ENCODE data around the gene CTRL. TPM values are rescaled to one million over a fixed set of nuclear protein-coding genes. Genes with fewer than 3 reads are reported as not detected.

The CTRL gene
- total RNA-seq: under 1 TPM in 1 of 2 donors, not detected in 1; 0.59 TPM

- H3K4me3 ChIP-seq: no peak within 1 kb of the TSS
- H3K27me3 ChIP-seq: no peaks in the 10 kb centered on the region
- H3K36me3 ChIP-seq: peaks cover 10% of the 10 kb centered on the region
- no peaks in the 10 kb centered on the region for H3K9me3 ChIP-seq
- H3K4me1 ChIP-seq: peaks cover 0 to 25% of the 10 kb centered on the region in 2 donors
- no peak for DNase-seq (ENCODE audit: low spot score)
- H3K27ac ChIP-seq: no peak within 1 kb of the TSS
- TF ChIP-seq CTCF (IDR thresholded peaks at IDR 0.05): no peak
Measured at GRCh38 chr16:67931712-67932461, at the start of gene CTRL. Gene CTRL, minus strand, starts transcription at chr16:67931862. Its CDS starts 10 bp downstream, at chr16:67931852.

- peaks cover 0 to 15% of the 10 kb centered on the region in 2 donors for H3K4me1 ChIP-seq
- H3K27me3 ChIP-seq: no peaks in the 10 kb centered on the region
- no peak for DNase-seq (ENCODE audit: low spot score)
- TF ChIP-seq CTCF (IDR thresholded peaks at IDR 0.05): no peak
- H3K36me3 ChIP-seq: no peaks in the 10 kb centered on the region
- H3K4me3 ChIP-seq: no peak within 1 kb of the TSS
- H3K9me3 ChIP-seq: no peaks in the 10 kb centered on the region
- H3K27ac ChIP-seq: no peak within 1 kb of the TSS
Measured at GRCh38 chr16:67979955-67980678, 48.5 kb upstream of the CTRL start, which contains the start of gene DPEP3. Gene DPEP3, minus strand, starts transcription at chr16:67980499. Its CDS starts 119 bp downstream, at chr16:67980380.

GRCh38 chr16:67977469-67978227 lies 46.0 kb upstream of the CTRL start:
- no peak for TF ChIP-seq CTCF (IDR thresholded peaks at IDR 0.05)

GRCh38 chr16:67977005-67977404 lies 45.3 kb upstream of the CTRL start:
- no peaks in the 10 kb centered on the region for H3K4me1 ChIP-seq
- DNase-seq (ENCODE audit: low spot score): no peak
- no peak overlapping the region for H3K27ac ChIP-seq
- TF ChIP-seq CTCF (IDR thresholded peaks at IDR 0.05): no peak
- H3K36me3 ChIP-seq: no peaks in the 10 kb centered on the region
- H3K27me3 ChIP-seq: no peaks in the 10 kb centered on the region
- H3K9me3 ChIP-seq: no peaks in the 10 kb centered on the region
- no peak overlapping the region for H3K4me3 ChIP-seq

More at GRCh38 chr16:67977469-67978227, 46.0 kb upstream of the CTRL start:
- H3K9me3 ChIP-seq: no peaks in the 10 kb centered on the region
- H3K27me3 ChIP-seq: no peaks in the 10 kb centered on the region
- no peak for DNase-seq (ENCODE audit: low spot score)
- H3K27ac ChIP-seq: no peak overlapping the region
- no peaks in the 10 kb centered on the region for H3K36me3 ChIP-seq
- H3K4me1 ChIP-seq: no peaks in the 10 kb centered on the region
- H3K4me3 ChIP-seq: no peak overlapping the region

- Histone ChIP-seq H3K4me1 (no peaks in the 10 kb centered on the region), H3K9me3 (no peaks in the 10 kb centered on the region), H3K27me3 (no peaks in the 10 kb centered on the region), H3K36me3 (no peaks in the 10 kb centered on the region), H3K4me3 (no peak overlapping the region), H3K27ac (no peak overlapping the region)
- no peak for DNase-seq (ENCODE audit: low spot score)
- no peak for TF ChIP-seq CTCF (IDR thresholded peaks at IDR 0.05)
Measured at GRCh38 chr16:67976205-67976604, 44.5 kb upstream of the CTRL start.

Measured in right atrium auricular region (tissue), 2 donors.